GM13976 (cell line): ENCODE data around the gene SNAP91.
A peak's percentile ranks its signal among the peaks of the same experiment; 100 is the strongest.

Source experiments
- DNase-seq: peaks from one replicate; pipeline ENCODE4 v3.0.0; 2012; ENCODE audit warnings: low spot score
- in situ Hi-C: fragments of 300-500 bp; cut with MboI; formaldehyde crosslinking; loops from one replicate; pipeline ENCODE4 v1.12.0; 2022; ENCODE audit warnings: low sequenced_read_pairs, mixed read lengths, inconsistent platforms; ENCODE audit not compliant: unreplicated experiment
- TF ChIP-seq, protein P1 (sequence below): IDR thresholded peaks from 2 replicates; pipeline ENCODE4 v1.5.1; 2012; ENCODE audit warnings: borderline replicate concordance, mild to moderate bottlenecking; ENCODE audit not compliant: insufficient read depth; ENCODE audit errors: extremely low read depth, missing control alignments, control extremely low read depth

Gene SNAP91

DNA sequence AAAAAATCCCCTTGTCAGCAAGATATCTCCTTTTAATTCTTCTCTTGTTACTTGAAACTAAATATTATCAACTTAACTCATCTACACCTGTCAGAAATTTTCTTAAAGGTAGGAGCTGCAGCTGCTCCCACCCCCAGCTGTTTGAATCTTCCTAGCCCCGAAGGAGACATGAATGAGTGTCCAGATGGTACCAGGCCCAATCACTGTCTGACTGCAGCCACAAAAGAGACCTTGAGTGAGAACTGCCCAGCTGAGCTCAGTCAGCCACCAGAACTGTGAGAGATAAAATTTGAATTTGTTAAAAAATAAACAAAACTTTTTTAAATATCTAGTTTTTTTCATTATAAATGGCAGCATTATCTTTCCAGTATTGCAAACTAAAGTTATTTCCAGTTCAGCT, 111.8 kb downstream of the SNAP91 start:
- TF ChIP-seq, protein P1, sequence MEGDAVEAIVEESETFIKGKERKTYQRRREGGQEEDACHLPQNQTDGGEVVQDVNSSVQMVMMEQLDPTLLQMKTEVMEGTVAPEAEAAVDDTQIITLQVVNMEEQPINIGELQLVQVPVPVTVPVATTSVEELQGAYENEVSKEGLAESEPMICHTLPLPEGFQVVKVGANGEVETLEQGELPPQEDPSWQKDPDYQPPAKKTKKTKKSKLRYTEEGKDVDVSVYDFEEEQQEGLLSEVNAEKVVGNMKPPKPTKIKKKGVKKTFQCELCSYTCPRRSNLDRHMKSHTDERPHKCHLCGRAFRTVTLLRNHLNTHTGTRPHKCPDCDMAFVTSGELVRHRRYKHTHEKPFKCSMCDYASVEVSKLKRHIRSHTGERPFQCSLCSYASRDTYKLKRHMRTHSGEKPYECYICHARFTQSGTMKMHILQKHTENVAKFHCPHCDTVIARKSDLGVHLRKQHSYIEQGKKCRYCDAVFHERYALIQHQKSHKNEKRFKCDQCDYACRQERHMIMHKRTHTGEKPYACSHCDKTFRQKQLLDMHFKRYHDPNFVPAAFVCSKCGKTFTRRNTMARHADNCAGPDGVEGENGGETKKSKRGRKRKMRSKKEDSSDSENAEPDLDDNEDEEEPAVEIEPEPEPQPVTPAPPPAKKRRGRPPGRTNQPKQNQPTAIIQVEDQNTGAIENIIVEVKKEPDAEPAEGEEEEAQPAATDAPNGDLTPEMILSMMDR, result no peak
- in situ Hi-C loops, result no loop called here
- DNase-seq, result no peak

DNA sequence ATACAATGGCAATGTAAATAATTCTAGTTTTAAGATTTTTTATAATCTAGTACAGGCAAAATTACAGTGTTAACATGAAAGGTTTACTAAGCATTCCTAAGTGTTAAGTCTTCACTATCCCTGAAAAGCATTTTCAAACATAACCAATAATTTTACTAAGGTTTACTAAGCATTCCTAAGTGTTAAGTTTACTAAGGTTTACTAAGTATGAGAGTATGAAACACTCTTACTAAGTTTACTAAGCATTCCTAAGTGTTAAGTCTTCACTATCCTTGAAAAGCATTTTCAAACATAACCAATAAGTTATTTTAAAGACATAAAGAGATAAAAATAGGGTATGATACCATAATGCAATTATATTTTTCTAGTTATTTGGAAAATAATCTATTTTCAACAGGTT, 114.0 kb downstream of the SNAP91 start:
- TF ChIP-seq, protein P1, result no peak
- in situ Hi-C loops, result no loop called here
- DNase-seq, result no peak

DNA sequence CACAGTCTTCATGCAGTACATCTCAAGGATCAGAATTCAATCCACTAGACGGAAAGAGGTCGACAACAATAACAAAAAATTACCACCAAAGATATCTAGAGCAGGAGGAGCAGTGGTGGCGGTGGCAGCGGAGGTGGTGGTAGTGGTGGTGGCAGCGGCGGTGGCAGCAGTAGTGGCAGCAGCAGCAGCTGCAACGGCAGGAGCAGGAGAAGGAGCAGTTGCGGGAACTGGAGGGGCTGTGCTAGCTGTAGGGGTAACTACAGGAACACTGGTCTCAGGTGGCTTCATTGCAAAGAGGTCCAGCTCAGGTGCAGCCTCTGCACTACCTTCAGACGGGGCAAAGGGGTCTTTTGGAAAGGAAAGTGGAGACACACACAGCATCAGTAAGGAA, 115.5 kb downstream of the SNAP91 start:
- in situ Hi-C loops, result no loop called here
- no peak for DNase-seq
- TF ChIP-seq, protein P1, result no peak

DNA sequence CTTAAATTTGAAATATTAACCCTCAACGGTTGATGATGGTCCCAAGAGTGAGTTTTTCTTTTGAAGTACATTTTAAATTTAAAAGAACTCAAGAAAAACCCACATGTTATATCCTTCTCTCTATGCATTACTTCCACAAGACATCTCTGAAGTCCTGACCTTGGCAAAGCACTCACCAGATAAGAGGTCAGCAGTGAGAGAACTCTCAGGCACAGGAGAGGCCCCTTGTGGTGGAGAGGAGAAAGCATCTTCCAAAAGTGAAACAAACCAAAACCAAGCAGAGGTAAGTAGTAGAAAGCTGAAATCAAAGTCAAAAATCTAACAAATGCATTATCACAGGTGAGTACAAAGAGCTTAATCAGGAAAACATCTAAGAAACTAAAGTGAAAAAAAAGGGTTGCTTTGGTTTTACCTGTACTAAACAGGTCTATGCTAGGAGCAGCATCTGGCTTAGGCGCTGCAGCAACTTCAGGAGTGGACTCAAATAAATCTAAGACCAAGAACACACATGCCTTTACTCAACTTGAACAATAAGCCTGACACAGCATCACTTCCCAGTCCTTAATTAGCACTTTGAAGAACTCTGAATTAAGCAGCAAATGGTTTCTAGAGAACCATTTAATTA, 116.0 kb downstream of the SNAP91 start:
- TF ChIP-seq, protein P1, result peak; percentile 55
- in situ Hi-C loops, result no loop called here
- DNase-seq, result peak; percentile 51

DNA sequence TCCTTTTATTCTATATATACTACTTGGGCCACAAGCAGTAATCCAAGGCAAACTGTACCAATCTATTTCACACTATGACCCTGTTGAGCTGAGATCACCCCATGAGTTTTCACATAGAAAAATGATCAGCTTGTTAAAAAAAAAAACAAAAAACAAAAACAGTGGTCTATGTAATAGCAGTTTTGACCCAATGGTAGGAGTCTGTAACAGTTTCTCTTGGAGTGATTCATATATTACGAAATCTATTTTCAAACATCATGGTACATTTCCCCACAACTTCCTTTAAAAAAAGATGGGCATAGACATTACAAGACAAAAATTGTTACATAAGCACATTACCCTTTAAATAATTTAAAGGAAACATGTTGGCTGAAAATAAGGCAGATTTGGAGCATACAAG, 118.5 kb downstream of the SNAP91 start:
- in situ Hi-C loops, result no loop called here
- DNase-seq, result no peak
- TF ChIP-seq, protein P1, result no peak

DNA sequence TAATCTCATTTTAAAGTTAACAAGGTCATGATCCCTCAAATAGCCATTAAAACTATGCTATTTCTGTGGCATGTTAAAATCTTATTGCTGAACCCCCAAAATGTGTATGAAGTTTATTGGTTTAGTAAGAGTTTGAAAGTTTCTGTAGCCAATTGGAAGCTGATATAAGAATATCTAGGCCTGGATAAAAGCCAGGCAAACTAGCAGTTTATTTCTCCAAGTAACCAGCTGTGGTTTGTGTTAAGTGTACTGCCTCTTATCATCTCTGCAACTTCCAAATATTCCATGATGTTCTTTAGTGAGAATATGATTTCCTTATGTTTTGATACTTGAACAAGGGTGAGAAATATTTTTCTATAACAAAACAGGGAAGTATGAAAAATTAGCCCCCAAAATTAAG, 119.8 kb downstream of the SNAP91 start:
- TF ChIP-seq, protein P1, result no peak
- DNase-seq, result no peak
- in situ Hi-C loops, result no loop called here
